ENCODE measurements around the gene FAM221B.

GRCh38 chr9:35832814-35833213, 4.3 kb upstream of the FAM221B start:
- TF ChIP-seq CTCF (IDR thresholded peaks at IDR 0.05; ENCODE audit: low read length) (no peak), EZH2 (optimal IDR thresholded peaks at IDR 0.05; ENCODE audit: low read depth, low read length) (no peak), EZH2phosphoT487 (IDR thresholded peaks at IDR 0.05; ENCODE audit: low read length) (no peak)

All from MM.1S (cell line).